HepG2 (cell line): ENCODE data around the gene SNAI3. TPM values are rescaled to one million over a fixed set of nuclear protein-coding genes. Genes with fewer than 3 reads are reported as not detected.
A peak's percentile ranks its signal among the peaks of the same experiment; 100 is the strongest.

ENCODE experiments used
- ATAC-seq: fragments of 200-7000 bp; cut with Tn5 transposase; 3 replicates; pipeline ENCODE4 v1.9.1; 2020; ENCODE audit warnings: mild to moderate bottlenecking, moderate library complexity
- BruUV-seq: library from RNA; stranded (reverse); fragments of 400-500 nt; replicated peaks from 2 replicates; lab custom pipeline; 2021; lab: Mats Ljungman, UMichigan
- CTCF ChIA-PET: fragments of 300-600 bp; formaldehyde crosslinking; extraction: SDS; loops from one replicate; lab custom pipeline; 2021; ENCODE audit warnings: low total read pairs, inconsistent platforms, low intra/inter-chr PET ratio; lab: Yijun Ruan, JAX
- POLR2A ChIA-PET: fragments of 350-600 bp; sonication (Branson Sonifier 250); formaldehyde crosslinking; loops from one replicate; lab custom pipeline; 2020; ENCODE audit warnings: antibody characterized with exemption, inconsistent platforms; lab: Yijun Ruan, JAX
- DNase-seq: peaks from one replicate; pipeline ENCODE4 v3.0.0-alpha.2; 2015; ENCODE audit warnings: low spot score
- FAIRE-seq: peaks from 3 replicates; lab custom pipeline; 2011; peaks lifted over from hg19 to GRCh38; lab: Jason Lieb, UNC
- H2AFZ ChIP-seq: one replicate; pipeline ENCODE4 v1.6.1; 2011; ENCODE audit warnings: low read length, inconsistent platforms
- H3K27ac ChIP-seq: fragments of 300-600 bp; 3 replicates; pipeline ENCODE4 v1.8.0; 2011; ENCODE audit warnings: mixed run types, mild to moderate bottlenecking, mixed read lengths, low read length, inconsistent platforms; ENCODE audit not compliant: insufficient read depth; ENCODE audit errors: extremely low read length
- H3K27me3 ChIP-seq, 2 experiments: fragments of 200-600 bp in 1 of 2; 2 replicates in 1 of 2; 3 replicates in 1 of 2; pipeline versions ENCODE4 v1.6.0 to v1.8.0; 2011; ENCODE audit warnings: low read length in 2 of 2, mild to moderate bottlenecking in 2 of 2, moderate library complexity in 2 of 2, inconsistent platforms in 1 of 2; ENCODE audit not compliant: insufficient read depth in 2 of 2, control insufficient read depth in 1 of 2
- H3K36me3 ChIP-seq, 2 experiments: fragments of 200-600 bp in 1 of 2; replicated peaks in 1 of 2; 2 replicates in 1 of 2; 3 replicates in 1 of 2; pipeline versions ENCODE4 v1.5.1 to v1.8.0; 2011; ENCODE audit warnings: low read length in 2 of 2, inconsistent platforms in 1 of 2; ENCODE audit not compliant: insufficient read depth in 2 of 2, control insufficient read depth in 1 of 2
- H3K4me1 ChIP-seq: 2 replicates; pipeline ENCODE4 v1.5.1; 2012; ENCODE audit warnings: low read length, inconsistent platforms; ENCODE audit not compliant: insufficient read depth
- H3K4me2 ChIP-seq: 2 replicates; pipeline ENCODE4 v1.6.0; 2011; ENCODE audit warnings: low read depth, low read length, inconsistent platforms
- H3K4me3 ChIP-seq, 3 experiments: fragments of 200-600 bp in 1 of 3; sonication (generic), shearing (Covaris generic) in 1 of 3; replicated peaks in 1 of 3; 2 replicates each; pipeline ENCODE4 v1.5.1; 2011 to 2016; ENCODE audit warnings: low read length in 3 of 3, inconsistent platforms in 2 of 3, low read depth in 2 of 3, mild to moderate bottlenecking in 2 of 3, control low read depth in 1 of 3, mixed read lengths in 1 of 3; ENCODE audit not compliant: insufficient read depth in 1 of 3
- H3K79me2 ChIP-seq: one replicate; pipeline ENCODE4 v1.6.1; 2011; ENCODE audit warnings: low read length, inconsistent platforms; ENCODE audit not compliant: insufficient read depth
- H3K9ac ChIP-seq: 2 replicates; pipeline ENCODE4 v1.6.0; 2011; ENCODE audit warnings: mild to moderate bottlenecking, low read depth, low read length, inconsistent platforms; ENCODE audit not compliant: insufficient read depth
- H3K9me3 ChIP-seq: 2 replicates; pipeline ENCODE4 v1.5.1; 2012; ENCODE audit warnings: mild to moderate bottlenecking, low read length
- H4K20me1 ChIP-seq: 2 replicates; pipeline ENCODE4 v1.6.0; 2011; ENCODE audit warnings: inconsistent platforms, mild to moderate bottlenecking, low read length, moderate library complexity; ENCODE audit not compliant: insufficient read depth
- AGO1 ChIP-seq: fragments of 200-400 bp; formaldehyde crosslinking; IDR thresholded peaks from 2 replicates; pipeline ENCODE4 v1.6.1; 2017; ENCODE audit warnings: mild to moderate bottlenecking, low read depth, low read length, moderate library complexity; ENCODE audit not compliant: poor library complexity, severe bottlenecking
- HMG20A ChIP-seq: IDR thresholded peaks from 2 replicates; pipeline ENCODE4 v1.6.1; 2016; ENCODE audit warnings: borderline replicate concordance
- RBM39 ChIP-seq: fragments of 200-400 bp; formaldehyde crosslinking; IDR thresholded peaks from one replicate; pipeline ENCODE4 v1.6.1; 2018; ENCODE audit warnings: antibody characterized with exemption, mild to moderate bottlenecking, low read depth, low read length; ENCODE audit not compliant: poor library complexity, severe bottlenecking
- SAP130 ChIP-seq: IDR thresholded peaks from 2 replicates; pipeline ENCODE4 v1.6.1; 2016; ENCODE audit warnings: low read depth
- SP4 ChIP-seq: sonication (generic); formaldehyde crosslinking; IDR thresholded peaks from 2 replicates; pipeline ENCODE4 v1.8.1; 2023; ENCODE audit warnings: mild to moderate bottlenecking, missing genetic modification reagents
- SRSF9 ChIP-seq: fragments of 200-400 bp; formaldehyde crosslinking; IDR thresholded peaks from 2 replicates; pipeline ENCODE4 v1.6.1; 2018; ENCODE audit warnings: borderline replicate concordance, mild to moderate bottlenecking, low read depth, low read length; ENCODE audit not compliant: insufficient read depth, poor library complexity, severe bottlenecking
- ZNF343 ChIP-seq: sonication (generic); formaldehyde crosslinking; IDR thresholded peaks from 2 replicates; pipeline ENCODE4 v1.4.0; 2020; ENCODE audit warnings: mild to moderate bottlenecking, missing genetic modification reagents
- ZNF451 ChIP-seq: sonication (generic); formaldehyde crosslinking; IDR thresholded peaks from 2 replicates; pipeline ENCODE4 v1.5.0; 2020; ENCODE audit warnings: mild to moderate bottlenecking, missing genetic modification reagents
- ZNF564 ChIP-seq: sonication (generic); formaldehyde crosslinking; IDR thresholded peaks from 2 replicates; pipeline ENCODE4 v1.8.1; 2023; ENCODE audit warnings: mild to moderate bottlenecking, missing genetic modification reagents
- ZNF598 ChIP-seq: sonication (generic); formaldehyde crosslinking; IDR thresholded peaks from 2 replicates; pipeline ENCODE4 v1.5.1; 2020; ENCODE audit warnings: mild to moderate bottlenecking, missing genetic modification reagents, borderline replicate concordance
- ZNF790 ChIP-seq: sonication (generic); formaldehyde crosslinking; IDR thresholded peaks from 2 replicates; pipeline ENCODE4 v1.8.0; 2022; ENCODE audit warnings: missing genetic modification reagents, mild to moderate bottlenecking, borderline replicate concordance
- WGBS: methylation state at CpG from one replicate; pipeline ENCODE4 v1.1.6; 2017; ENCODE audit warnings: low lambda C conversion rate; 5-methylcytosine and 5-hydroxymethylcytosine counted together
- in situ Hi-C: cut with HindIII; loops from 2 replicates; pipeline ENCODE4 v1.10.0; 2017; ENCODE audit warnings: low pct_unique_long_range_greater_than_20kb; ENCODE audit not compliant: extremely low pct_ligation_motif_present
- intact Hi-C: fragments of 100-400 bp; cut with micrococcal nuclease; formaldehyde crosslinking; loops from one replicate; pipeline ENCODE4 v1.10.0; 2022; ENCODE audit not compliant: unreplicated experiment
- polyA plus RNA-seq, 8 experiments: library from polyadenylated mRNA; depleted of rRNA in 3 of 8; stranded (reverse) in 7 of 8; unstranded in 1 of 8; fragments of >200 nt; fragmentation: Illumina TruSeq in 4 of 8; extraction: Trizol in 4 of 8; gene quantifications; 2 replicates each; pipeline versions ENCODE4 v1.2.1 to v1.2.3, GENCODE V29; 2011 to 2016; ENCODE audit warnings: low read depth in 4 of 8, missing spikeins in 1 of 8, mixed read lengths in 1 of 8; ENCODE audit not compliant: insufficient read depth in 1 of 8
- total RNA-seq, 5 experiments: library from RNA; depleted of rRNA; stranded (reverse); fragments of >200 nt; fragmentation: Illumina TruSeq; extraction: Trizol; gene quantifications; 2 replicates each; pipeline ENCODE4 v1.2.3, GENCODE V29; 2016; ENCODE audit warnings: low read depth in 1 of 5
- TF ChIP-seq, protein P1 (sequence below): sonication (generic); formaldehyde crosslinking; IDR thresholded peaks from 2 replicates; pipeline ENCODE4 v1.4.0; 2020; ENCODE audit warnings: missing genetic modification reagents
- TF ChIP-seq, protein P2 (sequence below): sonication (generic); formaldehyde crosslinking; IDR thresholded peaks from 2 replicates; pipeline ENCODE4 v1.5.0; 2020; ENCODE audit warnings: missing genetic modification reagents
- TF ChIP-seq, protein P3 (sequence below): IDR thresholded peaks from 2 replicates; pipeline ENCODE4 v1.6.1; 2016; ENCODE audit warnings: mild to moderate bottlenecking

SNAI3 gene
- total and polyA plus RNA-seq, 2 of the 13 experiments (the other 11 are each of a cell fraction or from before 2014, with no cell fraction given): 0.09 to 0.18 TPM

DNA sequence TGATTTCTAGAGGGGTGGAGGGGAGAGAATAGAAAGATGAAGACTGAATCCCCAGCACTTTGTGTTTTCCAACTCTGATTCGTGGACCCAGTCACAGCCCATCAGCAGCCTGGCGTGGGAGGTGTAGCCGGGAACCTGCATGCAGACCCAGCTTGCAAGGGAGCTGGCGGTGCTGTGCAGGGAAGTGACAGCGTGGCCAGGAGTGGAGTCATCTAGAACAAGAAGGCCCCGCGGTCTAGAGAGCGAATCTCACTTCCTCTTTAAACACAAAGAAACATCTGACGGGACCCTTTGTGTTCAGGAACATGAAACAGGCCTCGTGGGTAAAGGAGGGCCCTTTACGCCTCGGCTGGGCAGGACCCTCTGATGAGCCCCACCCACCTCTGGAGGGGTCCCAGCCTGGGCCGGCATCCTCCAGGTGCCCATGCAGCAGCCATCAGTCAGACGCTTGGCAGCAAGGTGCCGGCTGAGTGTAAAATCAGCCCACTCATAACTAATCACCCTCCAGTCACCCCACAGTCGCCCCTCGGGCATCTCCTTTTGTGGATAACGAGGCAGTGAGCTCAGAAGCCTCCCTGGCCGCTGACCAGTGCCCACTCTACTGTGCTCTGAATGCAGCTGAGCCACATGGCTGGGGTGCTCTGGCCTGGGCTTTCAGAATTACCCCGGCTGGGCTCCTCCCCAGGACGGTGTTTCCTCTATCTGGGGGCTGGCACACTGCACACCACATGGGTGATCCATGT, 4.4 kb downstream of the SNAI3 start:
- DNase-seq: no peak
- H3K4me2 ChIP-seq: peak overlapping the region; percentile 65
- FAIRE-seq: no peak
- TF ChIP-seq SAP130 (CRISPR knock-in tag): peak; percentile 7; the same call in 1 of the 2 replicates
- TF ChIP-seq, protein P1, sequence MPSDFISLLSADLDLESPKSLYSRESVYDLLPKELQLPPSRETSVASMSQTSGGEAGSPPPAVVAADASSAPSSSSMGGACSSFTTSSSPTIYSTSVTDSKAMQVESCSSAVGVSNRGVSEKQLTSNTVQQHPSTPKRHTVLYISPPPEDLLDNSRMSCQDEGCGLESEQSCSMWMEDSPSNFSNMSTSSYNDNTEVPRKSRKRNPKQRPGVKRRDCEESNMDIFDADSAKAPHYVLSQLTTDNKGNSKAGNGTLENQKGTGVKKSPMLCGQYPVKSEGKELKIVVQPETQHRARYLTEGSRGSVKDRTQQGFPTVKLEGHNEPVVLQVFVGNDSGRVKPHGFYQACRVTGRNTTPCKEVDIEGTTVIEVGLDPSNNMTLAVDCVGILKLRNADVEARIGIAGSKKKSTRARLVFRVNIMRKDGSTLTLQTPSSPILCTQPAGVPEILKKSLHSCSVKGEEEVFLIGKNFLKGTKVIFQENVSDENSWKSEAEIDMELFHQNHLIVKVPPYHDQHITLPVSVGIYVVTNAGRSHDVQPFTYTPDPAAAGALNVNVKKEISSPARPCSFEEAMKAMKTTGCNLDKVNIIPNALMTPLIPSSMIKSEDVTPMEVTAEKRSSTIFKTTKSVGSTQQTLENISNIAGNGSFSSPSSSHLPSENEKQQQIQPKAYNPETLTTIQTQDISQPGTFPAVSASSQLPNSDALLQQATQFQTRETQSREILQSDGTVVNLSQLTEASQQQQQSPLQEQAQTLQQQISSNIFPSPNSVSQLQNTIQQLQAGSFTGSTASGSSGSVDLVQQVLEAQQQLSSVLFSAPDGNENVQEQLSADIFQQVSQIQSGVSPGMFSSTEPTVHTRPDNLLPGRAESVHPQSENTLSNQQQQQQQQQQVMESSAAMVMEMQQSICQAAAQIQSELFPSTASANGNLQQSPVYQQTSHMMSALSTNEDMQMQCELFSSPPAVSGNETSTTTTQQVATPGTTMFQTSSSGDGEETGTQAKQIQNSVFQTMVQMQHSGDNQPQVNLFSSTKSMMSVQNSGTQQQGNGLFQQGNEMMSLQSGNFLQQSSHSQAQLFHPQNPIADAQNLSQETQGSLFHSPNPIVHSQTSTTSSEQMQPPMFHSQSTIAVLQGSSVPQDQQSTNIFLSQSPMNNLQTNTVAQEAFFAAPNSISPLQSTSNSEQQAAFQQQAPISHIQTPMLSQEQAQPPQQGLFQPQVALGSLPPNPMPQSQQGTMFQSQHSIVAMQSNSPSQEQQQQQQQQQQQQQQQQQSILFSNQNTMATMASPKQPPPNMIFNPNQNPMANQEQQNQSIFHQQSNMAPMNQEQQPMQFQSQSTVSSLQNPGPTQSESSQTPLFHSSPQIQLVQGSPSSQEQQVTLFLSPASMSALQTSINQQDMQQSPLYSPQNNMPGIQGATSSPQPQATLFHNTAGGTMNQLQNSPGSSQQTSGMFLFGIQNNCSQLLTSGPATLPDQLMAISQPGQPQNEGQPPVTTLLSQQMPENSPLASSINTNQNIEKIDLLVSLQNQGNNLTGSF: 0 out of 2 replicates have a peak, but pooled peaks have one; percentile 1
- TF ChIP-seq ZNF598 (CRISPR knock-in tag): no peak
- TF ChIP-seq, protein P2, sequence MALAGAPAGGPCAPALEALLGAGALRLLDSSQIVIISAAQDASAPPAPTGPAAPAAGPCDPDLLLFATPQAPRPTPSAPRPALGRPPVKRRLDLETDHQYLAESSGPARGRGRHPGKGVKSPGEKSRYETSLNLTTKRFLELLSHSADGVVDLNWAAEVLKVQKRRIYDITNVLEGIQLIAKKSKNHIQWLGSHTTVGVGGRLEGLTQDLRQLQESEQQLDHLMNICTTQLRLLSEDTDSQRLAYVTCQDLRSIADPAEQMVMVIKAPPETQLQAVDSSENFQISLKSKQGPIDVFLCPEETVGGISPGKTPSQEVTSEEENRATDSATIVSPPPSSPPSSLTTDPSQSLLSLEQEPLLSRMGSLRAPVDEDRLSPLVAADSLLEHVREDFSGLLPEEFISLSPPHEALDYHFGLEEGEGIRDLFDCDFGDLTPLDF (CRISPR knock-in tag): no peak
- TF ChIP-seq ZNF343: no peak
- TF ChIP-seq, protein P3, sequence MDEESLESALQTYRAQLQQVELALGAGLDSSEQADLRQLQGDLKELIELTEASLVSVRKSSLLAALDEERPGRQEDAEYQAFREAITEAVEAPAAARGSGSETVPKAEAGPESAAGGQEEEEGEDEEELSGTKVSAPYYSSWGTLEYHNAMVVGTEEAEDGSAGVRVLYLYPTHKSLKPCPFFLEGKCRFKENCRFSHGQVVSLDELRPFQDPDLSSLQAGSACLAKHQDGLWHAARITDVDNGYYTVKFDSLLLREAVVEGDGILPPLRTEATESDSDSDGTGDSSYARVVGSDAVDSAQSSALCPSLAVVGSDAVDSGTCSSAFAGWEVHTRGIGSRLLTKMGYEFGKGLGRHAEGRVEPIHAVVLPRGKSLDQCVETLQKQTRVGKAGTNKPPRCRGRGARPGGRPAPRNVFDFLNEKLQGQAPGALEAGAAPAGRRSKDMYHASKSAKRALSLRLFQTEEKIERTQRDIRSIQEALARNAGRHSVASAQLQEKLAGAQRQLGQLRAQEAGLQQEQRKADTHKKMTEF: 0 out of 2 replicates have a peak, but pooled peaks have one; percentile 6
- TF ChIP-seq ZNF790: no peak
- TF ChIP-seq AGO1: peak; percentile 78
- no peak for TF ChIP-seq RBM39
- TF ChIP-seq HMG20A (CRISPR knock-in tag): no peak
- TF ChIP-seq ZNF564 (CRISPR knock-in tag): no peak
- TF ChIP-seq SP4 (CRISPR knock-in tag): peak; percentile 44; the same call in 1 of the 2 replicates
- TF ChIP-seq SRSF9: no peak
- 0 out of 2 replicates have a peak, but pooled peaks have one; percentile 4 for TF ChIP-seq ZNF451 (CRISPR knock-in tag)

More for the DNA sequence above, 4.4 kb downstream of the SNAI3 start:
- in situ Hi-C loops: no loop called here
- no peaks in the 10 kb centered on the region for H3K79me2 ChIP-seq
- peak overlapping the region; percentile 19 to 58 (median 51); a peak in 4 of 6 replicates for H3K4me3 ChIP-seq
- ChIA-PET POLR2A (no interaction called here), CTCF (no interaction called here)
- H3K9ac ChIP-seq: no peak overlapping the region; the same call in 1 of the 2 replicates
- BruUV-seq: no TSS peak
- ATAC-seq: peak; percentile 1; the same call in 1 of the 3 replicates
- H3K9me3 ChIP-seq: no peaks in the 10 kb centered on the region
- intact Hi-C loops: no loop called here
- H4K20me1 ChIP-seq: peaks cover 8% of the 10 kb centered on the region; the same call in 1 of the 2 replicates
- H3K36me3 ChIP-seq: no peaks in the 10 kb centered on the region
- H3K4me1 ChIP-seq: peaks cover 57% of the 10 kb centered on the region
- 22% methylated on average over 17 of the region's 21 CpGs for WGBS
- H3K27me3 ChIP-seq: peaks cover 7 to 51% of the 10 kb centered on the region in 2 experiments; a peak in 4 of 5 replicates
- no peak overlapping the region for H3K27ac ChIP-seq
- no peak overlapping the region for H2AFZ ChIP-seq
